GM19025 (cell line): ENCODE data around the gene KITLG.
"Not testable (repeated sequence)": the region's sequence is repeated elsewhere in the genome, so short reads cannot be mapped to it uniquely, and the experiment has no call there.

ENCODE experiments used
- ATAC-seq: cut with Tn5 transposase; IDR thresholded peaks from one replicate; pipeline ENCODE4 v1.9.1; 2021; ENCODE audit warnings: mild to moderate bottlenecking, low read depth, moderate library complexity; ENCODE audit not compliant: unreplicated experiment

Gene KITLG

GRCh38 chr12:88577537-88577936 is 2.7 kb downstream of the KITLG start:
- no peak for ATAC-seq

GRCh38 chr12:88576866-88577265 is 3.4 kb downstream of the KITLG start:
- ATAC-seq = no peak

GRCh38 chr12:88575361-88575970 is 4.8 kb downstream of the KITLG start:
- ATAC-seq = no peak

GRCh38 chr12:88574278-88574677 is 6.0 kb downstream of the KITLG start:
- no peak for ATAC-seq

- ATAC-seq = no peak
These were observed 6.7 kb downstream of the KITLG start for GRCh38 chr12:88573583-88573982.

- no peak for ATAC-seq
These were observed 7.3 kb downstream of the KITLG start for GRCh38 chr12:88572781-88573549.

- no peak for ATAC-seq
These were observed 8.7 kb downstream of the KITLG start for GRCh38 chr12:88571543-88571942.

GRCh38 chr12:88570103-88570502 is 10.2 kb downstream of the KITLG start:
- ATAC-seq = no peak

GRCh38 chr12:88566430-88566829 is 13.8 kb downstream of the KITLG start:
- ATAC-seq = no peak

GRCh38 chr12:88562846-88563582 is 17.3 kb downstream of the KITLG start:
- ATAC-seq = no peak

GRCh38 chr12:88562151-88562550 is 18.1 kb downstream of the KITLG start:
- no peak for ATAC-seq

GRCh38 chr12:88559772-88560171 is 20.5 kb downstream of the KITLG start:
- no peak for ATAC-seq

- ATAC-seq = no peak
These were observed 21.1 kb downstream of the KITLG start for GRCh38 chr12:88559199-88559598.

- ATAC-seq = no peak
These were observed 21.9 kb downstream of the KITLG start for GRCh38 chr12:88558340-88558867.

GRCh38 chr12:88556213-88556774 is 24.0 kb downstream of the KITLG start:
- no peak for ATAC-seq

- no peak for ATAC-seq
These were observed 26.2 kb downstream of the KITLG start for GRCh38 chr12:88553941-88554658.

- no peak for ATAC-seq
These were observed 27.6 kb downstream of the KITLG start for GRCh38 chr12:88552610-88553079.

- no peak for ATAC-seq
These were observed 30.3 kb downstream of the KITLG start for GRCh38 chr12:88549929-88550328.

- not testable (repeated sequence) for ATAC-seq
These were observed 32.3 kb downstream of the KITLG start for GRCh38 chr12:88547949-88548348.

- no peak for ATAC-seq
These were observed 33.4 kb downstream of the KITLG start for GRCh38 chr12:88546853-88547252.
